Stimulated activated naive B cell treated with anti-CD40 and anti-IgM and Interleukin-4, amounts not matched to agents 10 μg/mL and 1 μg/mL and 100 μg/mL, for 72 hours (primary cell): ENCODE results near the gene PPARG.
"Not testable (repeated sequence)": the region's sequence is repeated elsewhere in the genome, so short reads cannot be mapped to it uniquely, and the experiment has no call there.

ENCODE experiments used
- ATAC-seq, 2 donors: fragments of 150-1000 bp; cut with Tn5 transposase; replicated peaks; 2 replicates each; pipeline ENCODE4 v1.10.0; 2021; ENCODE audit warnings: moderate library complexity in 1 of 2
- DNase-seq: peaks from one replicate; pipeline ENCODE4 v3.0.0; 2021
- H3K27ac Mint-ChIP-seq: one replicate; pipeline ENCODE4 v1.8.0; 2022; ENCODE audit warnings: mild to moderate bottlenecking, mixed read lengths
- H3K27me3 Mint-ChIP-seq, 2 donors: one replicate each; pipeline ENCODE4 v1.8.0; 2022; ENCODE audit warnings: mixed read lengths in 2 of 2
- H3K36me3 Mint-ChIP-seq, 2 donors: one replicate each; pipeline ENCODE4 v1.8.0; 2022; ENCODE audit warnings: mixed read lengths in 2 of 2, mild to moderate bottlenecking in 1 of 2
- H3K4me1 Mint-ChIP-seq, 2 donors: one replicate each; pipeline ENCODE4 v1.8.0; 2022; ENCODE audit warnings: mixed read lengths in 2 of 2, mild to moderate bottlenecking in 1 of 2
- H3K4me3 Mint-ChIP-seq, 2 donors: one replicate each; pipeline ENCODE4 v1.8.0; 2022; ENCODE audit warnings: mild to moderate bottlenecking in 2 of 2, mixed read lengths in 2 of 2, moderate library complexity in 1 of 2
- H3K9me3 Mint-ChIP-seq, 2 donors: one replicate each; pipeline ENCODE4 v1.8.0; 2022; ENCODE audit warnings: mixed read lengths in 2 of 2, mild to moderate bottlenecking in 1 of 2

PPARG gene

DNA sequence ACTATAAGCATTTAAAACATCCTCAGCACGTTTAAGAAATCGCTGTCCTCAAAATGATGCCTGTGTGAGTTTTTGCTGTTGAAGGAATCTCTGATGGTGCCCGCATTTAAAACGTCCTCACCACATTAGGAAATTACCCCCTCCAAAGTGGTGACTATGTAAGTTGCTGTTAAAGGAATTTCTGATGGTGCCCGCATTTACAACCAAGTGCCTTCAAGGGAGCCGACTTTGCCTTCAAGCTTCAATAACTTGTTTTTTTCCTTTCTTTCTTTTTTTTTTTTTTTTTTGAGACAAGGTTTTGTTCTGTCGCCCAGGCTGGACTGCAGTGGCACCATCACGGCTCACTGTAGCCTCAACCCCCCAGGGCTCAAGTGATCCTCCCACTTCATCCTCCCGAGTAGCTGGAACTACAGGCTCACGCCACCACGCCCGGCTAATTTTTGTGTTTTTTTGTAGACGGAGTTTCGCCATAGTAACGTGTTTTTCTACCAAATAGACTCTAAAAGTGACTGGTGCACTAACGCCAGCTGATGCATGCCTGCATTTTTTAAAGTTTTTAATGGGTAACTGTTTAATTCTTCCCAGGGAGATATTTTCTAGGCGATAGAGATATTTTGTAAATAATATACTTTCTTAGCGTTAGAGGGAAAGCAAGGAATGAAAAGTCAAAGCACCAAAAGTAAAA is 176.4 kb downstream of the PPARG start:
- Mint-ChIP-seq H3K9me3 (no peaks in the 10 kb centered on the region), H3K36me3 (no peaks in the 10 kb centered on the region), H3K27ac (peak overlapping the region; percentile 31), H3K4me1 (peaks cover 5 to 6% of the 10 kb centered on the region in 2 donors), H3K4me3 (no peak overlapping the region), H3K27me3 (peaks cover 5 to 14% of the 10 kb centered on the region in 2 donors)
- ATAC-seq = no peak
- no peak for DNase-seq

DNA sequence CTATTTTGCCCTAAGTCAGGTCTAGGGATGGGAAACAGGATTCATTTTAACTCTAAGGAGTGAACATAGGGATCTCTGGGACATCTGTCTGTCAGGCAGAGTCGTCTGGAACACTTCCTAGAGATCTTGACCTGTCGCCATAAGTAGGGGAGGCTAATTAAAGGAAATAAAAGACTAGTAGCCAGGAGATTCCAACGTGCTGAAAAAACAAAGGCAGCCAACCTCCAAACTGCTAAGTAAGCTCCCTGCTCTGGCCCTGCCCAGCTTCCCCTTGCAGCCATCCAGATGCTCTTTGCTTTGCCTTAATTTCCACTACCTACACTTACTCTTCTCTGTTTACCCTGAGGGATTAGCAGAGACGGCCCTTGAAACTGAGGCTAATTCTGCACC is 177.0 kb downstream of the PPARG start:
- Mint-ChIP-seq H3K36me3 (no peaks in the 10 kb centered on the region), H3K27ac (no peak overlapping the region), H3K4me1 (peaks cover 6 to 7% of the 10 kb centered on the region in 2 donors), H3K4me3 (no peak overlapping the region), H3K9me3 (no peaks in the 10 kb centered on the region), H3K27me3 (peaks cover 5 to 18% of the 10 kb centered on the region in 2 donors)
- no peak for DNase-seq
- no peak for ATAC-seq

DNA sequence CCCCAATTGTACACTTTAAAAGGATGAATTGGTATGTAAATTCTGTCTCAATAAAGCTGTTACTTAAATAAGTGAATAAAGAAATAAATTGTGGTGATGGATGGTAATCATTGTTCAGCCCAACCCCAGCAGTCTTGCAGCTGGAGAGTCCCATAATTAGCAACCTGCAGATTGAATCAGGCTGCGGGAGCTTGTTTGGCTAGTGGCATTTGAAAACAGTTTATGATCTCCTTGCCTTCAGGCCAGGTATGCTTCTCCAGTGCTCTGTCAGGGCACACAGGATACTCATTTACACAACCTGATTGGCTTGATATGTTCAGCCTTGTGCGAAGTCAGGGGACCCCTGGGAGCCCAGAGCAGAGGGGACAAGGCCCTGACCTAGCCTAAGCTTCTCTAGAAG is 178.9 kb downstream of the PPARG start:
- no peaks in the 10 kb centered on the region for H3K9me3 Mint-ChIP-seq
- peaks cover 5 to 24% of the 10 kb centered on the region in 2 donors for H3K27me3 Mint-ChIP-seq
- H3K36me3 Mint-ChIP-seq = no peaks in the 10 kb centered on the region
- no peak overlapping the region for H3K27ac Mint-ChIP-seq
- ATAC-seq = no peak
- no peak for DNase-seq
- no peak overlapping the region for H3K4me3 Mint-ChIP-seq
- H3K4me1 Mint-ChIP-seq = peaks cover 8 to 11% of the 10 kb centered on the region in 2 donors

DNA sequence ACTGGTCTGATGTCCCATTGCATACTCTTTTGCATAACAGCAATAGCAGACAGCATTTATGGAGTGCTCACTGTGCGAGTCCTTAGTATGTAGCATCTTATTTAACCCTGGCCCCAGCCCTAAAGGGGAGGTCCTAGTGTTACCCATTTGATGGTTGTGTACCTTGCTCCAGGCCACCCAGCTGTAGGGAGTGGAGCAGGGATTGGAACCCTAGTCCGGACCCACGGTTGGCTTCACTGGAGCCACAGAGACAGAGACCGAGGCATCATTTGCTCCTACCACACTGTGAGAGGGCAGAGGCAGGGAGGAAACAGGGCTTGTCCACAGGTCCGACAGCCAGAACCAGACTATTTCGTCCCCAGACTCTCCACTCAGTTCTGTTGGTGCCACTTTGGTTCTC is 179.4 kb downstream of the PPARG start:
- ATAC-seq = no peak
- no peaks in the 10 kb centered on the region for H3K9me3 Mint-ChIP-seq
- H3K36me3 Mint-ChIP-seq = no peaks in the 10 kb centered on the region

DNA sequence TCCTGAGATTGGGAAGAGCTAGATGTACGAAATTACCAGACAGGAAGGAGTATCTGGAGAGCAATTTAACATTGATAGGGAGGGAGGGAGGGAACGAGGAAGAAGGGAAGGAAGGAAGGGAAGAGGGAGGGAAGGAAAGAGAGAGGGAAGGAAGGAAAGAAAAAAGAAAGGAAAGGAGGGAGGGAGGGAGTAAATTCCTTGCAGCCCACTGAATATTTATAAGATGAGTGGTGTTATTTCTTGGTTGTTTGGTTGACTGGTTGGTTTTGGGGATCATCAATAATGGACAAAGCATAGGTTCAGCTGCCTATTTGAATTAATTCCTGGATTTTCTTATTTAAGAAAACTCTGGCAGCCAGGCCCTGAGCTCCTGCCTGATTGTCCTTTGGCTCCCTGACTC is 179.9 kb downstream of the PPARG start:
- ATAC-seq = no peak
- H3K9me3 Mint-ChIP-seq = no peaks in the 10 kb centered on the region
- no peak for DNase-seq

More for the DNA sequence above, 179.4 kb downstream of the PPARG start:
- DNase-seq = no peak
- H3K27me3 Mint-ChIP-seq = peaks cover 5 to 26% of the 10 kb centered on the region in 2 donors
- H3K4me3 Mint-ChIP-seq = no peak overlapping the region
- H3K27ac Mint-ChIP-seq = no peak overlapping the region
- peaks cover 8 to 11% of the 10 kb centered on the region in 2 donors for H3K4me1 Mint-ChIP-seq

DNA sequence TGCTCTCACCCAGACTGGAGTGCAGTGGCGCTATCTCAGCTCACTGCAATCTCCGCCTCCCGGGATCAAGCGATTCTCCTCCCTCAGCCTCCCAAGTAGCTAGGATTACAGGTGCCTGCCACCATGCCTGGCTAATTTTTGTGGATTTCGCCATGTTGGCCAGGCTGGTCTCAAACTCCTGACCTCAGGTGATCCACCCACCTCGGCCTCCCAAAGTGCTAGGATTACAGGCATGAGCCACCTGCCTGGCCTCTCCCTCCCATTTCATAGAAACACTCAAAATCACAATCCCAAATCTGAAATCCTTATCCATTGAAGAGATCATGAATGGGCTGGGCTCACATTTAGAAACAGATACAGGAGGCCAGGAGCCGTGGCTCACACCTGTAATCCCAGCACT is 180.4 kb downstream of the PPARG start:
- not testable (repeated sequence) for H3K9me3 Mint-ChIP-seq, H3K27ac Mint-ChIP-seq, ATAC-seq, DNase-seq, H3K4me3 Mint-ChIP-seq, H3K36me3 Mint-ChIP-seq
- peaks cover 5 to 26% of the 10 kb centered on the region in 2 donors for H3K27me3 Mint-ChIP-seq
- peaks cover 8 to 11% of the 10 kb centered on the region in 2 donors for H3K4me1 Mint-ChIP-seq

More for the DNA sequence above, 179.9 kb downstream of the PPARG start:
- Mint-ChIP-seq H3K27ac (no peak overlapping the region), H3K4me3 (no peak overlapping the region), H3K36me3 (no peaks in the 10 kb centered on the region), H3K27me3 (peaks cover 5 to 26% of the 10 kb centered on the region in 2 donors), H3K4me1 (peaks cover 8 to 11% of the 10 kb centered on the region in 2 donors)

DNA sequence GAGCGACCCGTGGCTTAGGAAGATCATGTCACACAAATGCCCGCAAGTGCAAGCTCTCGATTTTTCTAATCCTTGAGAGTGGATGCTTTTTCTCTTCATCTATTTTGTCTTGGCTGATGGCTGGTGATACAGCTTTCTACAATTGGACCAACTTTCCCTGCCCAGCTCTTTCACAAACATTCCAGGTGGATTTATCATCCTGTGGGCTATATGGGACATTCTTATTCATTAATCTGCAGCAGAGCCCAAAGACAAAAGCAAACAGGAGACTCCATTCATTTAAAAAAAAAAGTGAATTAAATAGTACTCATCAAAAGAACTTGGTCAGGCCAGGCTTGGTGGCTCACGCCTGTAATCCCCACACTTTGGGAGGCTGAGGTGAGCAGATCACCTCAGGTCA is 181.2 kb downstream of the PPARG start:
- Mint-ChIP-seq H3K27ac (no peak overlapping the region), H3K4me1 (peaks cover 8 to 11% of the 10 kb centered on the region in 2 donors), H3K36me3 (no peaks in the 10 kb centered on the region), H3K9me3 (no peaks in the 10 kb centered on the region), H3K4me3 (no peak overlapping the region), H3K27me3 (peaks cover 7 to 35% of the 10 kb centered on the region in 2 donors)
- ATAC-seq = no peak
- no peak for DNase-seq

DNA sequence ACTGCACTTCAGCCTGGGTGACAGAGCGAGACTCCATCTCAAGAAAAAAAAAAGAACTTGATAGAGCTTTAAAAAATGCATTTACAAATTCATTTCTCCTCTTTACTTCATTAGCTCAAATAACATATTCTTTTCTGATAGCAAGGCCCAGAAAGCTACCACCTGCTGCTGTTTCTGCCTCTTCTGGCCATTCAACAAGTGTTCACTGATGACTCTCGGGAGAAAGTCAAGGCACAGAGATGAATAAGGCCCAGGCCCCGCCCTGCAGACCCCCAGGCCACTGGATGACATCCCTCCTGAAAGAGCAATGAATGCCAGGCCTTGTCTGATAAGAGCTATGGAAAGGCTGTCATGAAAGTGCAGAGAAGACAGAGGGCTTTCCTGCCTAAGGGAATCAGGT is 181.8 kb downstream of the PPARG start:
- Mint-ChIP-seq H3K36me3 (no peaks in the 10 kb centered on the region), H3K9me3 (no peaks in the 10 kb centered on the region), H3K4me1 (peaks cover 8 to 11% of the 10 kb centered on the region in 2 donors), H3K4me3 (no peak overlapping the region), H3K27ac (no peak overlapping the region), H3K27me3 (peaks cover 8 to 38% of the 10 kb centered on the region in 2 donors)
- ATAC-seq (no peak), DNase-seq (no peak)

DNA sequence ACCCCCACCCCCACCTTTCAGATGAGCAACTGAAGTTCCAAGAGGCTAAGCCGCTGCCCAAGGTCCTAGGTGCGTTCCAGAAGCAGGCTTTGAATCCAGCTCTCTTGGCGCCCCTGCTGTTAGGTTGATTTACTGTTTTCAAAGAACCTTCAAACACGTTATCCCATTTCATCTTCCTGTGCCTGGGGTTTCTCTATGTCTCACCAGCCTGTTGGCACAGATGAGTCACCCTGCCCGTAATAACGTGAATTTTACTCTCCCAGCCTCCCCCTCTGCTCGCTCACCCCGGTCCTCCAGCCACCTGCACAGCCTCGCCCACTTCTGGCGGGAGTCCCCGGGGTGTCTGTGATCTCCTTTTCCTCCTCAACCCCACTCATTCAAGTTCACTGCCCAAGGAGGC is 182.4 kb downstream of the PPARG start:
- H3K4me3 Mint-ChIP-seq = peak overlapping the region in 1 of 2 donors; percentile 3
- H3K4me1 Mint-ChIP-seq = peaks cover 8 to 11% of the 10 kb centered on the region in 2 donors

DNA sequence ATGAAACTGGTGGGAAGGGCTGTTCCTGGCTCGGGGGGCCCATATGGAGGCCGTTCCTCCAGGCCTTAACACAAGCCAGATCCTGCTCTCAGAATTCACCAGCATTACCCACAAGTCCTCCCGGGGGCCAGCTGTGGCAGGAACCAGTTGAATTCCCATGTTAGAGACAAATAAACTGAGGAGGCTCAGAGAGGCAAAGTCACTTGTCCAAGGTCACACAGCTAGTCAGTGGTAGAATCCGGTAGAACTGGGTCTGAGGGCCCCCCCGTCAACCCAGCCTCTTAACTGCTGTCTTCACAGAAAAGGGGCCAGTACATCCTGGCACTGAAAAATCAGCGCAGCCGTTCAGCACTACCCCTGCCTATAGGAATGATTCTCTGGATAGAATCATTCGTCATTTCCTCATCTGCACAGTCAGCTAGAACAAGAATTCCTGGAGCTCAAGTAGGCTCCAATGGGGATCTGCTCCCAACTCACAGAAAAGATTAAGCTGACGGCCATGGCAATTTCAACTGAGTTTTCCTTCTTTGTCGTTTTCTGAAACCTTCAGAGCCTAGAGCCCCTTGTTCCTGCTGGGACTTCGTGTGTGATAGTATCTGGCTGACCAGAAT is 183.2 kb downstream of the PPARG start:
- ATAC-seq = no peak
- no peak overlapping the region for H3K27ac Mint-ChIP-seq

More for the DNA sequence above, 182.4 kb downstream of the PPARG start:
- Mint-ChIP-seq H3K27ac (peak overlapping the region; percentile 80), H3K9me3 (no peaks in the 10 kb centered on the region), H3K36me3 (no peaks in the 10 kb centered on the region), H3K27me3 (peaks cover 8 to 38% of the 10 kb centered on the region in 2 donors)
- ATAC-seq (peak; percentile 82 to 94), DNase-seq (peak; percentile 36)

DNA sequence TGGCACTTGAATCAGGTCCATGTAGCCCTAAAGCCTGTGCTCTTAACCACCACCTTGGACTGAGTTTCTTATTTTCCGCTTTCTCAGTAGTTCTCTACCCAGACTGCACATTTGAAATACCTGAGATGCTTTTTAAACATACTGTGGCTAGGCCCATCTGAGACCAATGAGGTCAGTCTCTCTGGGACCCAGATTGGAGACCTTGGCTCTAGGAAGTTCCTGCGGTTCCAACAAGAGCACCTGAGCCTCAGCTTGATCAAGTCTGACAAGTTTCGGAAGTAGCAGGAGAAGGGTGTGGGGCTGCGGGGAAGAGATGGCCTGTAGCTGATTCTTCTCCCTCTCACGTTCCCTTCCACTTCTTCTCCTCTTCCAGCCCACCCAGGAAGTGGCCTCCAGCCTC is 183.9 kb downstream of the PPARG start:
- Mint-ChIP-seq H3K9me3 (no peaks in the 10 kb centered on the region), H3K36me3 (no peaks in the 10 kb centered on the region), H3K4me1 (peaks cover 8 to 11% of the 10 kb centered on the region in 2 donors), H3K27ac (no peak overlapping the region), H3K4me3 (no peak overlapping the region), H3K27me3 (peaks cover 8 to 38% of the 10 kb centered on the region in 2 donors)
- DNase-seq (no peak), ATAC-seq (no peak)

More for the DNA sequence above, 183.2 kb downstream of the PPARG start:
- no peaks in the 10 kb centered on the region for H3K9me3 Mint-ChIP-seq
- H3K4me1 Mint-ChIP-seq = peaks cover 8 to 11% of the 10 kb centered on the region in 2 donors
- no peak overlapping the region for H3K4me3 Mint-ChIP-seq
- peaks cover 8 to 38% of the 10 kb centered on the region in 2 donors for H3K27me3 Mint-ChIP-seq
- no peaks in the 10 kb centered on the region for H3K36me3 Mint-ChIP-seq
- DNase-seq = no peak

DNA sequence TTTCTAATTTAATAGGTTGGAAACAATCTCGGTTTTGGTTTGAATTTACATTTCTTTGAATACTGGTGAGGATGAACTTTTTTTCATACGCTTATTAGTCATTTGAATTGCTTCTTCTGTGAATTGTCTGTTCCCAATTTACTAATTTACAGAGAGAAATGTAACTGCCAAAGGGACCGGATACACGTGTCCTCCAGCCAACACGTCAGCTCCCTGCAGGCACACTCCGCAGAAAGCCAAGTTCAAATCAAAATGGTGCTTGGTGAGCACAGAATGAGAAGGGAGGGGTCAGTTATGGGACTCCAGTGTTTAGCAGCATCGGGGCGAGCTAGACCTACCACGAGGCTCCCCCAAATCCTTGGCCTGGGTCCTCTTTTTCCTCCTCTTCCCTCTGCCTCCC is 184.6 kb downstream of the PPARG start:
- H3K4me1 Mint-ChIP-seq = peaks cover 8 to 11% of the 10 kb centered on the region in 2 donors
- H3K9me3 Mint-ChIP-seq = no peaks in the 10 kb centered on the region
- H3K27me3 Mint-ChIP-seq = peaks cover 5 to 34% of the 10 kb centered on the region in 2 donors
- ATAC-seq (no peak), DNase-seq (no peak)
- H3K36me3 Mint-ChIP-seq = no peaks in the 10 kb centered on the region
- H3K4me3 Mint-ChIP-seq = no peak overlapping the region
- H3K27ac Mint-ChIP-seq = no peak overlapping the region

DNA sequence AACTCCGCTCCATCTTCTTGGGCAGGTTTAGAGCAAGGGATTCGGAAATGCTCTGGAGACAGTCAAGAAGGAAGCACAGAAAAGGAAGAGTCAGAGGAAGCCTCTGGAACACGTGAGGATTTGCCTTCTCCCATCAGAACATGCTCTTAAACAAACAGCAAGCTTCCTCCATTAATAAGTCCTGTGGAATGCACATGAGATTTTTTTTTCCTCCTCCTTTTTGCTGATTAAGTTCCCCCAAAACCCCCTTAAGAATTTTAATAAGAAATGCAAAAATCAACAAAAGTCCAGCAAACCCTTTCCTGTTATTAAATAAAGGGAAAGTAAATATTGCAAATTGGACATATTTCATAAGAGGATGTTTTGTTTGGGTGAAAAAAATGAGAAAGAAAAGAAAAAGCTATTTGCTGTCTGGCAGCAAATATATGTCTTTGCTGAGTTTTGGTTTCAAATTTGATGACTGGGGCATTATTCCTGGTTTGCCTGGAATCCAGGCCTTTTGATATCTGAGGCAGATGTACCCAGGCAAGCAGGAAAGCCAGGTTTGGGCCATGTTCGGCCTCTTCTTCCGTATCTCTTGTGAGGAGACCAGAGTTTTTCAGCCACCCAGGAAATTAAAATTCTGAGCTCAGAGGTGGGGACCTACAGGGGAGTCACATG is 187.5 kb downstream of the PPARG start:
- DNase-seq (no peak), ATAC-seq (no peak)
- H3K36me3 Mint-ChIP-seq = no peaks in the 10 kb centered on the region
- H3K27ac Mint-ChIP-seq = no peak overlapping the region
- peaks cover 4 to 19% of the 10 kb centered on the region in 2 donors for H3K27me3 Mint-ChIP-seq
- H3K4me3 Mint-ChIP-seq = no peak overlapping the region
- H3K4me1 Mint-ChIP-seq = peaks cover 9 to 14% of the 10 kb centered on the region in 2 donors
- H3K9me3 Mint-ChIP-seq = no peaks in the 10 kb centered on the region

DNA sequence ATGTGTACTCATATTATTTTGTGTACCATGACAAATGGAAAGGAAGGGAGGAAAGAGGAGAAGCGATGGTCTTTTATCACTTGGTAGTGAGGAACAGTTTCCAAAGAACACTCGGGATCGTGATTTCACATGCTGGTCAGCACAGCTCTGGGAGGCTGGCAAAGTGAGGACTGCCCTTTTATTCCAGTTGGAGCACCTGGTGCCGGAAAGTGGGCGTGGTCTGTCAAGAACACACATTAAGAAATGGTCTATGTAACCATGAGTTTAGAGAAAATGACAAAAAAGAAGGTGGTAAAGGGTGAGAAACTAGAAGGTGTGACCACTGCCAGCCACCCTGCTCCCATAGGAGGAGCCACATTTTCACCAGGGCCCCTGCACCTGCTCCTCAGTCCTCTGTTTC is 188.4 kb downstream of the PPARG start:
- Mint-ChIP-seq H3K4me3 (no peak overlapping the region), H3K9me3 (no peaks in the 10 kb centered on the region), H3K4me1 (peaks cover 6 to 11% of the 10 kb centered on the region in 2 donors), H3K36me3 (no peaks in the 10 kb centered on the region), H3K27ac (no peak overlapping the region), H3K27me3 (peaks cover 4 to 18% of the 10 kb centered on the region in 2 donors)
- DNase-seq (no peak), ATAC-seq (no peak)
